HuH-7.5 (cell line): ENCODE data around the gene HSD17B12.
"Not testable (repeated sequence)": the region's sequence is repeated elsewhere in the genome, so short reads cannot be mapped to it uniquely, and the experiment has no call there.

Source experiments
- DNase-seq: peaks from one replicate; pipeline ENCODE4 v3.0.0; 2011; ENCODE audit warnings: low spot score

The HSD17B12 gene

DNA sequence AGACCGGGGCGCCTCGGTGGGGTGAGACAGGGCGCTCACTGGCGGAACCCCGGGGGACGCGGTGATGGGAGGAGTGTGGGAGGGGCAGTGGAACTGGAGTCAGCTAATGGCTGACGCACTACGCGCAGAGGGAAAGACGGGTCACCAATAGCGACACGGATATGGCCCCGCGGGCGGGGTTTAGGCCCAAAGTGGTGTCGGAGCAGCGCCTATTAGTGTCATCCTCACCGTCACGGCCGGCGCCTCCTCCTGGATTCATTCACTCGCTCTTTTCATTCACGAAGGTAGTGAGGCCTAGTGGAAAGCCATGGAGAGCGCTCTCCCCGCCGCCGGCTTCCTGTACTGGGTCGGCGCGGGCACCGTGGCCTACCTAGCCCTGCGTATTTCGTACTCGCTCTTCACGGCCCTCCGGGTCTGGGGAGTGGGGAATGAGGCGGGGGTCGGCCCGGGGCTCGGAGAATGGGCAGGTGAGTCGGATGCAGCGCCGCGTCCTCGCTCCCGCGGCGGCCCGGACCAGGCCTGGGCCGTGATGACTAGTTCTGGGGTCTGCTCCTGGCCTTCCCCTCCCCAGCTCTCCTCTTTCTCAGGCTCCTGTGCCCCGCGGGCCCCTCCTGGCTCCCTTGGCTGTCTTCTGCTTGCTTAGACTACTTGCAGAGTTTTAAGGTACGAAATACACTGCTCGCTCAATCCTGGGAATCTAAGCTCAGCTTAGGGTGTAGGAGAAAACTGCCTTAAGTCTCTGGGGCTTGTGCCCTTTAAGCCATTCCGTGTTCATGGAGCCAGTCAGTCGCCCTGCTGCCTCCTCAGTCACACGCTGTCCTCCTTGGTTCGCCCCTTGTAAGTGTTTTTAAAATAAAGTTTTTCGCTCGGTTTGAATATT lies at the start of gene HSD17B12:
Gene HSD17B12 (plus strand): TSS at position 218 of the 880 bp plus-strand sequence. CDS start 90 bp downstream, at position 308.
- DNase-seq, result peak; percentile 86

- DNase-seq, result no peak
Observed at GRCh38 chr11:43631732-43632131, 48.8 kb upstream of the HSD17B12 start.

- DNase-seq, result no peak
Observed at GRCh38 chr11:43632181-43632580, 48.4 kb upstream of the HSD17B12 start.

- no peak for DNase-seq
Observed at GRCh38 chr11:43638717-43639116, 41.8 kb upstream of the HSD17B12 start.

GRCh38 chr11:43639224-43639623 lies 41.3 kb upstream of the HSD17B12 start:
- DNase-seq, result no peak

GRCh38 chr11:43639920-43640319 lies 40.6 kb upstream of the HSD17B12 start:
- DNase-seq, result no peak

GRCh38 chr11:43643898-43644620 lies 36.5 kb upstream of the HSD17B12 start:
- DNase-seq, result peak; percentile 51

DNA sequence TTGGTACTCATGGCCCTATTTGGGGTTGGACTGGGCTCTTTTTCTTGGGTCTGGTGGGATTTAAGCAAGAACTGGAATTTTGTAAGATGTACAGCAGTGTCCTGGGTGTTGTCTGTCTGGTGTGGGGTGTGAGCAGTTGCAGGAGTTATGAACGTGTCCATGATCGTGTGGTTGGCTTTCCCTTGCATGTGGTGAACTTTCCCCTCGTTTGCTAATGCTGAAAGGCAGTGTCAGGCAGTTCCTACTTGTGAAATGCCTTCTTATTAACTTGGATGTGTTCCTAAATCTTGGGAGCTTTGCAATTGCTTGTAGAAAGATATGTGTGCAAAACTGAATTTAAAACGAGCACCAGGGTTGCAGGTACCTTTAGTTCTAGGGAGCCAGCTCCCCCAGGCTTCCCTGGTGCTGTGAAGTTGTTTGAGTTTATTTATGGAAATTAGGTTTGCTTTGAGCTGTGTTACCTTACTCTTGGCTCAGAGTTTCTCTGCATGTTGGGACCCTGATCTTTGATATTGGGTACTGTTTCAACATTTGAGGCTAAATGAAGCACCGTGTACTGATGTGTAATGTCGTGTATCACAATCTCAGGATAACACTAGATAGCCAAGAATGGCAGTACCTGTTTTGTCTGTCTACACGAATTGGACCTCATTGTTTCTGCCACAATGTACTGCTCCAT lies 35.8 kb upstream of the HSD17B12 start:
- no peak for DNase-seq

- DNase-seq, result no peak
Observed at GRCh38 chr11:43646767-43647166, 33.8 kb upstream of the HSD17B12 start.

DNA sequence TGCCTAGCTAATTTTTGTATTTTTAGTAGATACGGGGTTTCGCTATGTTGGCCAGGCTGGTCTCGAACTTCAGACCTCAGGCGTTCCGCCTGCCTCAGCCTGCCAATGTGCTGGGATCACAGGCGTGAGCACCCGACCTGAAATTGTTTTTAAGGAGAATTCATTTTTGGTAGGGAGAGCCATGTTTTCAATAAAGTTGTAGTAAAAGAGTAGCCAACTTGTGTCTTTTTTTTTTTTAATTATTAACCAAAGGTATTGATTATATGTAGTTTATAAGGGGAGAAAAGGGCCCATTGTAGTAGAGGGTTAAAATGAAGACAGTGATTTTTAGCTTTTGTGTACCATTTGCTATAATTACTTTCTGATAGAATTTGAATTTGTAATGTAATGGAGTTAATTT lies 31.6 kb upstream of the HSD17B12 start:
- DNase-seq, result no peak

GRCh38 chr11:43649501-43649900 lies 31.0 kb upstream of the HSD17B12 start:
- DNase-seq, result no peak

DNA sequence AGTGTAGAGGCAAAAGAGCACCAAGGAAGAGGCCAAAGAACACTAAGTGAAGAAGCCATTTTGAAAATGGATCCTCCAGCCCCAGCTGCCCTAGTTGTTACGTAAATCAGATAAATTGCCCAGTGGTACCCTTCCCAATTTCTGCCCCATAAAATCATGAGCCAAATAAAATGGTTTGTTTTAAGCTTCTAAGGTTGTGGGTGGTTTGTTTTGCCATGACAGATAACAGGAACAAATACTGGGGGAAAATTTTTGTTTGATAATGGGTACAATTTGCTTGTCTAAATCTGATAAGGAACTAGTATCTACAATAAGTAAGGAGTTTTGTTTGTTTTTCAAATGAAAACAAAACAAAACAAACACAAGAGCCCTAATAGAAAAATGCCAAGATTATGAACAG lies 30.6 kb upstream of the HSD17B12 start:
- no peak for DNase-seq

DNA sequence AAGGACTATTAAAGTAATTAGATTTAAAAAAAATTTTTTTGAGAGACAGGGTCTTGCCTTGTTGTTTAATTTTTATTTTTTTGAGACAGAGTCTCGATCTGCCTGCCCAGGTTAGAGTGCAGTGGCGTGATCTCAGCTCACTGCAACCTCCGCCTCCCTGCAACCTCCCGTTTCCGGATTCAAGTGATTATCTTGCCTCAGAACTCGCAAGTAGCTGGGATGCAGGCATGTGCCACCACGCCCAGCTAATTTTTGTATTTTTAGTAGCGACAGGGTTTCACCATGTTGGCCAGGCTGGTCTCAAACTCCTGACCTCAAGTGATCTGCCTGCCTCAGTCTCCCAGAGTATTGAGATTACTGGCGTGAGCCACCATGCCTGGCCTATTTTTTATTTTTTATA lies 17.5 kb upstream of the HSD17B12 start:
- DNase-seq, result not testable (repeated sequence)

DNA sequence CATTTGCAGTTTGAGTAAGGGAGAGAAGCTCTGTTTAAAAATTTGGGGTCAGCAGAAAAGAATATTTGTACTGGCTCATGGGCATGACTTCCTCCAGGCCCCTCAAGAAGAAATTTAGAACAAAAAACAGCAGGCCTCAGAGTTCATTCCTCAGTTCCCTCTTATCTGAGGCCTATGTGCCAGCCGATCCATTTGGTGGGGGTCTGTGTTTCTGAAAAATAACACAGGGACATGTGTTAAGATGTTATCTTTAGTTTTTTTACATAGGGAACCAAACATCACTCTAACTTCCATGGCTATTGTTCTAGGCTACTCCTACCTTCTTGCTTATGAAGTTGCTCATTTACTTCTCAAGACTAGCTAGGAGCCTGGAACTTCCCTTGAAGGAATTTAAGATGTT lies 16.2 kb upstream of the HSD17B12 start:
- no peak for DNase-seq

DNA sequence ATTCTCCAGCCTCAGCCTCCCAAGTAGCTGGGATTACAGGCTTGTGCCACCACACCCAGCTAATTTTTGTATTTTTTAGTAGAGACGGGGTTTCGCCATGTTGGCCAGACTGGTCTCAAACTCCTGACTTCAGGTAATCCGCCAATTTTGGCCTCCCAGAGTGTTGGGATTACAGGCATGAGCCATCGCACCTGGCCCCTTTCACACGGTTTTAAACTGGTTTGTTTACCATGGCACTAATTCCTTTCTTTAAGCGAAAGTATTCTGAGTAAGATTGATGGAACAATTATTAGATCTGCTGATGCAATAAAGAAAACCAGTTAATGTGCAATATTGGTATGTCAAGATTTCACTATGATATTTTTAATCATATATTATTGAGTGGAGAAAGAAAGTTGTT lies 9.3 kb upstream of the HSD17B12 start:
- DNase-seq, result not testable (repeated sequence)

DNA sequence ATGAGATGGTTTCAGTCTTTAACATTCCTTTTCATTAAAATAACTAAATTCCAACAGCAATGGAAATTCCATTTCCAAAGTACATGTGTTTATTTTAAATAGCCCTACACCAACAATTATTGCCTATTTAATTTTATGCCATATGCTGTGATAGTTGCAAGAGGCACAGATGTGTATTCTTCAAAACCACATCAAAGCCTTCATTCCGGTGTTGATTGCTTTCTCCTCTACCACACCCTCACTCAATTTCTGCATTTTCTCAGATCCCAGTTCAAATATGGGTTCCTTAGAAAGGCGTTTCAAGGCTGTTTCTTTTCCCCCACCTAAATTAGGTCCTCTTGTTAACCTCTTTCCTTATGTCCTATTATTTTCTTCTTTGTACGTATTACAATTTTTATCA lies 6.0 kb upstream of the HSD17B12 start:
- no peak for DNase-seq

DNA sequence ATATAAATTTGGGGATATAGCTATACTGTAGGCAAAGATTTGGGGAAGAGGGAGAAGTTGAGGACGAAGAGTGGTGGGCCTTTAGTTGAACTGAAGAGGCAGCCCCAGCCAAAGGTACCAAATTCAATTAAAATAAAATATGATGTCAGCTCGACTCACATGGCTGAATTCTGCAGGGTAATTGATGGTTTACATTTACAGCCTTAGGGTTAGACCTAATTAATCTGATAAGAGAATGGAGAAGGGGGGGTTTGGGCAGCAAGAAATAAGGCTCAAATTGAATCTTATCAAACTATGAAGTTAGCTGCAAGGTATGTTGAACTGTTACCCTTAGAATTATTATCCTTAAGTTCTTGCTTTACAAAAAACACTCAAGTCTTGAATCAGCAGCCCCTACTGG lies 3.6 kb upstream of the HSD17B12 start:
- no peak for DNase-seq

DNA sequence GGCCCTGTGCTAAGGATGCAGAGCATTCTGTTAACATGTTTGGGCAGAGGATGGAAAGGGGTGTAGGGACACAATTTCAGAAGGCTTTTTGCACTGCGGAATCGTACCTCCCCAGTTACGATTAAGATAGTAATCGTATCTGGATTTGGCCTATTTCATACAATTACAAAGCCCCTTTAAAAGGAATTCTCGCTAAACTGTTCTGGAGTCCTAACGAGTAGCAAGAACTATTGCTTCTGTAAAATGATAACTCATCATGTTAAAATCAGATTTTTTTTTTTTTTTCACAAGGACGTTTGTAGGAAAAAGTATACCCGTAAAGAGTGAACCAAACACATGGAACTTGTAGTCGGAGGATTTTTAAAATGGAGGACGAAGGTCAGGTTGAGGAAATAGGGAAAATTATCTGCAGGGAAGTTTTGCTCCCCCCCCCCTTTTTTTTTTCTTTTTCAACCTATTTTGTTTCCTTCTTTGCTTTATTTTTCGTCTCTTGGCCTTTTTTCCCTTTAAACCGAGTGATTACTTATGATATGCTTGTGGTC lies 934 bp downstream of the HSD17B12 start:
- peak; percentile 6 for DNase-seq

- not testable (repeated sequence) for DNase-seq
Observed at GRCh38 chr11:43682081-43682480, 1.5 kb downstream of the HSD17B12 start.

DNA sequence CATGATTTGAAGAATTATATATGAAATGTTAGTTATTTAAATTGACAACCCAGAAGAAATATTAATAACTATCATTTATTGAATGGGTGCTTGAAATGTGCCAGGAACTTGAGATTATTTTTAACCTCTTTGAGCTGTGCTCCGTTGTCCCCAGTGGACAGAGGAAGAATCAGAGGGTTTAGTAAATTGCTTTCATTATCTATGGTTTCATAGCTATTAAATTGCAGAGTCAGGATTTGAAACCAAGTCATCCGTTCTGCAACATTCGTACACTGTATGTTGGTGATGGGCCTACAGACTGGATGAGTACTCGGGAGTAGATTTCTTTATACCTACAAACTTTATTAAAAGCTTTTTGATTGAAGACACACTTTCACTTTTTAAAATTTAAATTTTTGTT lies 4.9 kb downstream of the HSD17B12 start:
- no peak for DNase-seq

DNA sequence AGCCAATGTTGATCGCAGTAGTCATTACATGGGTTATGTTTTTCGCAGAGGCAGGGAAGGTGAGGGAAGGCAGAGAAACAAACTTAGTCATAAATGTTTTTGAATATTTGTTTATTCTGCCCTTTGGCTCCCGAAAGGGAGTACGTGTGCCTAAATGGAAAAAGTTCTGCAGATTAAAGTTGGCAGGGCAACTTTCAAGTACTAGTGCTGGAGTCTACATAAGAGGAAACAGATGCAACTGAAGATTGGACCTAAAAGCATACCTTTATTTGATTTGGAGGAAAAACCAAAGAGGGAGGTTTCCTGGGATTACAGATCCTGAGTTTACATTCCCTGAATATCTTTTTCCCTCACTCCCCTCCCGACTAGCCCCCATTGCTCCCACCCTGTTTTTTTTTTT lies 5.7 kb downstream of the HSD17B12 start:
- DNase-seq, result no peak

GRCh38 chr11:43687120-43687791 lies 6.7 kb downstream of the HSD17B12 start:
- no peak for DNase-seq
